CD4-positive, alpha-beta T cell treated with Interleukin-6 at 100 ng/mL for 8 hours (primary cell): ENCODE results near the gene LPP.

ENCODE experiments used
- DNase-seq: peaks from one replicate; pipeline ENCODE4 v3.0.0-alpha.2; 2020; ENCODE audit warnings: mixed read lengths, low spot score

The LPP gene

GRCh38 chr3:188834349-188834748, 680.4 kb downstream of the LPP start:
- DNase-seq, result peak; percentile 8

GRCh38 chr3:188839187-188839695, 685.3 kb downstream of the LPP start:
- DNase-seq, result no peak

- no peak for DNase-seq
Observed at GRCh38 chr3:188840290-188840689, 686.3 kb downstream of the LPP start.

DNA sequence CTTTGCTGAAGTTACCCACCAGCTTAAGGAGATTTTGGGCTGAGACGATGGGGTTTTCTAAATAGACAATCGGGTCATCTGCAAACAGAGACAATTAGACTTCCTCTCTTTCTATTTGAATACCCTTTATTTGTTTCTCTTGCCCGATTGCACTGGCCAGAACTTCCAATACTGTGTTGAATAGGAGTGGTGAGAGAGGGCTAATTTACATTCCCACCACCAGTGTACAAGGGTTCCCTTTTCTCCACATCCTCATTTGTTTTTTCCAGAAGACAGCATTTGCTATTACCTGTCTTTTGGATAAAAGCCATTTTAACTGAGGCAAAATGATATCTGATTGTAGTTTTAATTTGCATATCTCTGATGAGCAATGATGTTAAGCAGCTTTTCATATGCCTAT, 687.9 kb downstream of the LPP start:
- DNase-seq, result no peak

DNA sequence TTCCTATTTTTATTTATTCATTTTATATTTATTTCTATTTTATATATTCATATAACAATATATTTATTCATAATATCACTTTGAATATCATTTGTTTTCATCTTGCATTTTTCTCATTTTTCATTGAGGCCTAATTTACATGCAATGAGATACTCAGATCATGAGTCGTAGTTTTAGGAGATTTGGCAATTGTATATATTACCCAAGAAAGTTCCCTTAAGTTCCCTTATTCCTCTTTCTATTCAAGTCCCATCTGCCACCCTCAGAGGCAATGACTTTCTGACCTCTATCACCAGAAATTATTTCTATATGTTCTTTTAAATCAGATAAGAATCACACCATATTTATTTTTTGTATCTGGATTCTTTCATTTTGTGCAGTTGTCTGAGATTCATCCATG, 688.7 kb downstream of the LPP start:
- no peak for DNase-seq

DNA sequence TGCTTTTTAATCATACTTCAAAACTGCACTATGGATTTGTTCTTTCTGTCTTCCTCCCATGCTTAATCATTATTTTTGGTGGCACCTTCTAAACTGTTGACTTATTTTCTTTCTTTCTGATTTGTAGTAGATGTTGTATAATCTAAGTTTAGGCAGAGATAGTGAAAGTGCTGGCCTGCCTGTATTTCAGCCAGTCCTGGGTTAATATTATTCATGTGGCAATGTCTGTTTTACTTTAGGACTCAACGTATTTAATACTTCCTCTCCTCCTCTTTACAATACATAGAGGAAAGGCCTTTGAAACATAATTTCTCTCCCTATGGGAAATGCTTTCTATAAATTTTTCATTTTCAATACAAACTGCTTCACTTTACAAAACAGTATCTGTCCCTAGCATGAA, 690.1 kb downstream of the LPP start:
- DNase-seq, result no peak

- DNase-seq, result no peak
Observed at GRCh38 chr3:188845514-188845913, 691.6 kb downstream of the LPP start.

DNA sequence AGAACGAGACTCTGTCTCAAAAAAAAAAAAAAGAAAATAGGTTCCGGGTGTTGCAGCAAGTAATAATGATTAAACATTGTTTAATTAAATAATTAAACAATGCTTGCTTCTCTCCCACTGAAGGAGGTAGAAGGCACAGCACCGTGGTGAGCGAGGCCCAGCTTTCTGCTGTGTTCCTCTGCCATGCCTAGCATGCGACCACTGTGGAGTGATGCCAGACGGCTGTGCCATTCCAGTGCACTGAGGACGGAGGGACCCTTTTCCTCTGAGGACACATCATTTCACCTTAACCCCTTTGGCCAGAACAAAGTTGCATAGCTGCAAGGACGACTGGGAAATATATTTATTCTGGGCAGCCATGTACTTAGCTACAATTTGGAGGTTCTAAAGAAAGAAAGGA, 695.0 kb downstream of the LPP start:
- no peak for DNase-seq

DNA sequence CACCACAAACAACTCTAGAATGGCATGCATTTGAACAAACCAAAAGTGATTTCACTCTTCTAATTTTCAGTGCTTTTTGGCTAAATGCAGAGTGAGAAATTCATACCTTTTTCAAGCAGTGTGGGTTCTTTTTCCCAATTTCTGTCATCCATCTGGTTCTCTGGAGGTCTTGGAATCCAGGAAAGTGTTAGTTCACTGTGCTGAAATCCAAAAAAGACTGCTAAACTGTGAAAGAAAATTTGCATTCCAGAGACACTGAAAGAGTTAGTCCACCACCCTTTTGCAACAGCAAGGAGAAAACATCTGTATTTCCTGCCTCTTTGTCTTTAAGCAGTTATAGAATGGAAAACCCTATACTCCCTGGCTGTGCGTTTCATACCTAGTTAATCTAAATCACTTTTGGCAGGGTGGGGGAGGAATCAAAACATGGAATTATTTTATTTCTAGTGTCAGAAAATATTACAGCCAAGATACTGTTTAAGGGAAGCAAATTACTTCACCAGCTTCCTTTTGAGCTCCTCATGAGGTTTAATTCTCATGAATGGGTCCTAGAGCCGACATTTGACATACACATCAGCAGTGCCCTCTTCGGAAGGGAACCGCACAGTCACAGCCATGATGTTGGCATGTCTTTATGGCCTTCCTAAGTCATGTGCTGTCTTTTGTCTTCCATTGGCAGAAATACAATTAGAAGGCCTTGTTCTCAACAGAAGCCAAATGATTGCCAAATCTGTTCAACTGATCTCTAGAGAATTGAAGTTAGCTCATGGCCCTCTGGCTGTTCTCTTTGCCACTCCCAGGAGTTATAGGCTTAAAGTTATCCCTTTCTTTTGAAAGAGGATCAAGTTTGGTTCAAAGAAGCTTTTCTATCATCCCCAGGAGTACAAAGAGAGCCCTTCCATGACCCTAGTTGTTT, 700.2 kb downstream of the LPP start:
- DNase-seq, result no peak

- no peak for DNase-seq
Observed at GRCh38 chr3:188854772-188855149, 700.8 kb downstream of the LPP start.

DNA sequence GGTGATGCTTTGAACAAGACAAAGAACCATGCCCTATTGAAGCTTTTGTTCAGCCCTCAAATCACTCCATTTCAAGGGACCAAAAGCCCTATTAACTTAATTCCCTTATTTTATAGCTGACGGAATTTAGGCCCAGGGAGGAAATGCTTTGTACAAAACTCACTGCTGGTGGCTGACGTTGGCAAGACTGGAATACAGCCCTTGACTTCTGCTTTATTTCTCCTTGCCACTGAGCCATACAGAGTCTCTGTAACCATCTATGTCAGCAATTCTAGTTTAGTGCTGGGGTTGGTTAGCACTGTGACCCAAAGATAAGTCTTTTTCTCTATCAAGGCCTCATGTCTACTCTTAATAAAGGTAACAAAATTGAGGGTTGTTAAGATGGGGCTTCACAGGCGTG, 701.7 kb downstream of the LPP start:
- DNase-seq, result no peak

DNA sequence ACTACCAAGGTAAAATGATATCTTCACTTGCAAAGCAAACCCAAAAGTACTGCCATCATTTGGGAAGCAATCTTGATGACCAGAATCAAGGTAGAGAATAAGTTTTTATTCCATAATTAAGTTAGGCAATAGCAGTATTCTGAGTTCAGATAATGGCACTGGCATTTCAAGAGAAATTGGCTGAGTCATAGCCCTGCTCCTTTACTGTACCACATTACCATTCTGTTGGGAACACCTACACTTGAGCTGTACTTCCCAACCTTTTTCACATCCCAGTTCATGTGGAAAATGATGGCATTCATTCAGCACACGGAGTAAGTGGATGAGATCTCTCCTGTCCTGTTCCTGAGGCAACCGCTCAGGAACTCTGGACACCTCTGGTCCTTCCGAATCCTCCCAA, 706.2 kb downstream of the LPP start:
- DNase-seq, result no peak

GRCh38 chr3:188861842-188862744, 708.1 kb downstream of the LPP start:
- DNase-seq, result no peak

DNA sequence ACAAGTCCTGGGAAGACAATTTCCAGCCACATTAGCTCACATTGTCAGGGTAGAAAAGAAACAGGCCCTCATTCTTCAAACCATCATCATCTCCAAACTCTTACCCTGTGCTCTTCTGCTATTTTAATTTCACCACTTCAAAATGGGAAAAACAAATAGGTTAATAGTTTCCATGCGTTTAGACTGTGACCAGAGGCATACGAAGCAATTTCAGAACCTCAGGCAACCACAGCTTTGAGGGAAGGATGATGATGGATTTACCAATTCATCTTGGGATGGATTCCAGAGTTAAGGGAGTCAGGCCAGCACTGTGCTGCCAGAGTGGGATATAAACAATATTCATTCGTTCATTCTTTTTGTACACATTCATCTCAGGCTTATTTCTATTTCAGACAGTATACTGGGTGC, 710.0 kb downstream of the LPP start:
- no peak for DNase-seq

DNA sequence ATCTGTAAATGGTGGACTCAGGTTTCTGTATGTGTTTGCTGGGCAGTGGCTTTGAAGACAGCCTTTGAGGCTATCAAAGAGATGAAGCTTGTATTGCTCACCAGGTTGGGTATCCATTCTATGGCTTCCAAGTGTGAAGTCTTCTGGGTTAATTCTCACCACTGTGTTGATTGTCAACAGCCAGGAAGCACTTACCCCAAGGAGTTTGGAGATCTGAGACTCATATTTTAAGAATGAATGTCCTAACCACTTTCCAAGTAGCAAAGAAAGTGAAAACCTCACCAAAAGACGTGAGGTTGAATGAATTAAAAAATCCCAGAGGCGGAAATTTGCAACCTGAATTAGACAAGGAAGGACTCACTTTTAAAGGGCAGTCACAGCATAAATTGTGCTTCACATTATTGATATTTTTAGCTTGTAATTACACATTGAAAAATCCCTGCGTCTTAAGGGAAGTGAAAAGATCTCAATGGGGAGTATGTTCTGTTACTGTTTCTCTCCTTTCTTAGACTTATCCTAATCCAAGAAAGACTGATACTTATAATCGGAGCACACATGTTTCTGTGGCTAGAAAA, 713.8 kb downstream of the LPP start:
- DNase-seq, result no peak

GRCh38 chr3:188868803-188869202, 714.8 kb downstream of the LPP start:
- no peak for DNase-seq

DNA sequence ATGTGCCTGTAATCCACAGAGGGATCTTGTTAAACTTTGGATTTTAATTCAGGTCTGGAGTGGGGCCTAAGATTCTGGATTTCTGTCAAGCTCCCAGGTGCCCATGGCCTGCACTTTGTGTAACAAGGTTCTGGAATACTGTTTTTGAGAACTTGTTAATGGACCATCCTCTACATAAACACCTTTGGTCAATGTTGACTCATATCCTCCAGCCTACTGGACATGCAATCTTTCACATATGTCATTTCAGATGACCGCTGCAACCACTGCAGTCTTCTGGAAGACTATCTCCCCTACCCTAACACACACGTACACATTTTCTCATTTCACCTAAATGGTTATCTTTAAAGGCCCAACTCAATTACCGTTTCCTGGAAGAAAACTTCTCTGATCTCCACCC, 715.7 kb downstream of the LPP start:
- no peak for DNase-seq

DNA sequence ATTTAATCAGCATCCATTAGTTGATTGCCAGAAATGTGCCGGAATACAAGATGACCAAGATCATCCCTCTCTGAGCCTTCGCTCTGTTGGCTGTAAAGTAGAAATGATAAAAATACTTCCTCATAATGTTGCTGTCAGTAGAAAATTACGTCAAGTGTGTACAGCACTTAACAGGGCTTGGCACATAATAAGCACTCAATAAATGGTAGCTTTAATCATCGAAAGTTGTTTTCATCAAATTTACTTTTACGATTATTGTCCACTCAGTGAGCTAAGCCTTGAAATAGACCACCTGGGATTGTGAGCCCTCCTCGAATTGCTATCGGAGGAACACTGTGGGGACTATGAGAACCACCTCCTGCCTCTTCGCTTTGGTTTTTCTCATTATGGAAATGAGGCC, 716.5 kb downstream of the LPP start:
- DNase-seq, result no peak

DNA sequence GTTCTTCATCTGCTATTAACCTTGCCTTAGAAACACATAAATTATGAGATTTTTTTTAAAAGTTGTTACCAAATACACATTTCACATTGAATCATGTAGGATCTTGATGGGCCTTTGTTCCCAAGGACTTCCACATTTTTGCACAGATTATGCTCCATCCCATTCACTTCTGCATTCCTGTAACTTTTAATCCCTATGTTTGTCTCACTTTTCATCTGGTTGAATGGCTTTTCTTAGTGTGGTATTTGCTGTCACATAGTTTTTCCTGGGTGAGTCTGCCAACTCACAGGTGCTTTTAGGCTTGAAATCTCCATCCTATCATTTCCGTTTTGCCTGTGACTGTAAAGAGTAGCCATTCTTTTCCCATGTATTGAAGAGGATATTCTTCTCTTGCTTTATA, 720.6 kb downstream of the LPP start:
- DNase-seq, result no peak

DNA sequence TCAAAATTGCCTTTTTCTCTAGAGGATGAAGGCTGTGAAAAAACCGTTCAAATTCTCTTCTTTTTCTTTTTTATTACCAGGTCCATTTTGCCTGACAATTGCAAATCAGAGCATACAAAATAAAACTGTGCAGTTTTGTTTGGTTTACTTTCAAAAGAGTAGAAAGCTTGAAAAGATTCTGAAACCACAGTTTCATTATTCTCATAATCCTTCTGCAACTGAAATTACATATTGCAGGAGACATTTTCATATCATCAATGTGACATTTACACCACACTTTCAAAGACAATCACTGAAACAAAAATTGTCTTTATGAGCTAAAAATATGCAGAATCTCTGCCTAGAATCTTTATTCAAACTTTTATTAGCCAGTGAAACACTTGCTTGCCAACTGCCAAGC, 721.5 kb downstream of the LPP start:
- DNase-seq, result no peak

- no peak for DNase-seq
Observed at GRCh38 chr3:188876370-188876769, 722.4 kb downstream of the LPP start.

- no peak for DNase-seq
Observed at GRCh38 chr3:188877381-188877780, 723.4 kb downstream of the LPP start.

GRCh38 chr3:188878076-188878475, 724.1 kb downstream of the LPP start:
- DNase-seq, result no peak
